HCT116 (cell line): ENCODE results near the gene CCDC63.

ENCODE experiments used
- CEBPB ChIP-seq: IDR thresholded peaks from 2 replicates; pipeline ENCODE4 v1.6.1; 2012; ENCODE audit warnings: low read depth
- EZH2 ChIP-seq: fragments of 200-600 bp; sonication (generic); IDR thresholded peaks from 2 replicates; pipeline ENCODE4 v1.6.1; 2017; ENCODE audit warnings: antibody characterized with exemption, mixed run types
- EZH2phosphoT487 ChIP-seq: fragments of 200-600 bp; IDR thresholded peaks from 2 replicates; pipeline ENCODE4 v1.6.1; 2018; ENCODE audit warnings: antibody characterized with exemption, borderline replicate concordance
- POLR2A ChIP-seq: IDR thresholded peaks from 2 replicates; pipeline ENCODE4 v1.7.0; 2011; ENCODE audit warnings: borderline replicate concordance; ENCODE audit not compliant: insufficient read depth, insufficient read length; ENCODE audit errors: extremely low read depth
- RAD21 ChIP-seq: IDR thresholded peaks from 2 replicates; pipeline ENCODE4 v1.6.1; 2012; ENCODE audit warnings: low read depth, mild to moderate bottlenecking
- YY1 ChIP-seq: IDR thresholded peaks from 2 replicates; pipeline ENCODE4 v1.6.1; 2011; ENCODE audit warnings: low read length, low read depth, moderate library complexity, mild to moderate bottlenecking; ENCODE audit not compliant: insufficient replicate concordance; ENCODE audit errors: extremely low read depth
- ZFX ChIP-seq: fragments of 450-650 bp; IDR thresholded peaks from 2 replicates; pipeline ENCODE4 v1.6.1; 2017
- TF ChIP-seq, protein P1 (sequence below): IDR thresholded peaks from 2 replicates; pipeline ENCODE4 v1.6.1; 2012
- TF ChIP-seq, protein P2 (sequence below): IDR thresholded peaks from 2 replicates; pipeline ENCODE4 v1.6.1; 2012; ENCODE audit warnings: low read depth
- TF ChIP-seq, protein P3 (sequence below), 3 experiments: fragments of 200-600 bp in 1 of 3; sonication (generic) in 1 of 3; IDR thresholded peaks in 2 of 3; conservative IDR thresholded peaks in 1 of 3; 2 replicates each; pipeline ENCODE4 v1.5.1; 2012 to 2017; ENCODE audit warnings: low read depth in 2 of 3, low read length in 2 of 3, antibody characterized with exemption in 1 of 3, borderline replicate concordance in 1 of 3, control low read depth in 1 of 3, mild to moderate bottlenecking in 1 of 3, mixed read lengths in 1 of 3, mixed run types in 1 of 3, moderate library complexity in 1 of 3; ENCODE audit not compliant: insufficient read depth in 1 of 3

DNA sequence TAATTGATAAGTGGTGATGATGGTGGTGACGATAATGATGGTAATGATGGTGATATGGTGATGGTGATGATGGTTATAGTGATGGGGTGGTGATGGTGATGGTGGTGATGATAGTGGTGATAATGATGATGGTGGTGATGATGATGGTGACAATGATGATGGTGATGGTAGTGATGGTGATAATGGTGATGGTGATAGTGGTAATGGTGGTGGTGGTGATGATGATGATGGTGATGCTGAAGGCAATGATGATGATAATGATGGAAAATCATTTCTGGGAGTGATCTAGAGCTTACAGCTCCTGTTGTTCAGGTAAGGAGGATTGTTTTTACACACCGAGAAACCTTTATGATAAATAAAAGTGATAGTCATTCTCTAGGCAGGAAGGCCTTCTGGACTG is 33.9 kb downstream of the CCDC63 start:
- TF ChIP-seq YY1 (no peak), CEBPB (no peak), ZFX (no peak), EZH2 (no peak), POLR2A (no peak), RAD21 (no peak), EZH2phosphoT487 (no peak)
- TF ChIP-seq, protein P1, sequence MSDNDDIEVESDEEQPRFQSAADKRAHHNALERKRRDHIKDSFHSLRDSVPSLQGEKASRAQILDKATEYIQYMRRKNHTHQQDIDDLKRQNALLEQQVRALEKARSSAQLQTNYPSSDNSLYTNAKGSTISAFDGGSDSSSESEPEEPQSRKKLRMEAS: no peak
- TF ChIP-seq, protein P2, sequence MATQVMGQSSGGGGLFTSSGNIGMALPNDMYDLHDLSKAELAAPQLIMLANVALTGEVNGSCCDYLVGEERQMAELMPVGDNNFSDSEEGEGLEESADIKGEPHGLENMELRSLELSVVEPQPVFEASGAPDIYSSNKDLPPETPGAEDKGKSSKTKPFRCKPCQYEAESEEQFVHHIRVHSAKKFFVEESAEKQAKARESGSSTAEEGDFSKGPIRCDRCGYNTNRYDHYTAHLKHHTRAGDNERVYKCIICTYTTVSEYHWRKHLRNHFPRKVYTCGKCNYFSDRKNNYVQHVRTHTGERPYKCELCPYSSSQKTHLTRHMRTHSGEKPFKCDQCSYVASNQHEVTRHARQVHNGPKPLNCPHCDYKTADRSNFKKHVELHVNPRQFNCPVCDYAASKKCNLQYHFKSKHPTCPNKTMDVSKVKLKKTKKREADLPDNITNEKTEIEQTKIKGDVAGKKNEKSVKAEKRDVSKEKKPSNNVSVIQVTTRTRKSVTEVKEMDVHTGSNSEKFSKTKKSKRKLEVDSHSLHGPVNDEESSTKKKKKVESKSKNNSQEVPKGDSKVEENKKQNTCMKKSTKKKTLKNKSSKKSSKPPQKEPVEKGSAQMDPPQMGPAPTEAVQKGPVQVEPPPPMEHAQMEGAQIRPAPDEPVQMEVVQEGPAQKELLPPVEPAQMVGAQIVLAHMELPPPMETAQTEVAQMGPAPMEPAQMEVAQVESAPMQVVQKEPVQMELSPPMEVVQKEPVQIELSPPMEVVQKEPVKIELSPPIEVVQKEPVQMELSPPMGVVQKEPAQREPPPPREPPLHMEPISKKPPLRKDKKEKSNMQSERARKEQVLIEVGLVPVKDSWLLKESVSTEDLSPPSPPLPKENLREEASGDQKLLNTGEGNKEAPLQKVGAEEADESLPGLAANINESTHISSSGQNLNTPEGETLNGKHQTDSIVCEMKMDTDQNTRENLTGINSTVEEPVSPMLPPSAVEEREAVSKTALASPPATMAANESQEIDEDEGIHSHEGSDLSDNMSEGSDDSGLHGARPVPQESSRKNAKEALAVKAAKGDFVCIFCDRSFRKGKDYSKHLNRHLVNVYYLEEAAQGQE: no peak
- TF ChIP-seq, protein P3, sequence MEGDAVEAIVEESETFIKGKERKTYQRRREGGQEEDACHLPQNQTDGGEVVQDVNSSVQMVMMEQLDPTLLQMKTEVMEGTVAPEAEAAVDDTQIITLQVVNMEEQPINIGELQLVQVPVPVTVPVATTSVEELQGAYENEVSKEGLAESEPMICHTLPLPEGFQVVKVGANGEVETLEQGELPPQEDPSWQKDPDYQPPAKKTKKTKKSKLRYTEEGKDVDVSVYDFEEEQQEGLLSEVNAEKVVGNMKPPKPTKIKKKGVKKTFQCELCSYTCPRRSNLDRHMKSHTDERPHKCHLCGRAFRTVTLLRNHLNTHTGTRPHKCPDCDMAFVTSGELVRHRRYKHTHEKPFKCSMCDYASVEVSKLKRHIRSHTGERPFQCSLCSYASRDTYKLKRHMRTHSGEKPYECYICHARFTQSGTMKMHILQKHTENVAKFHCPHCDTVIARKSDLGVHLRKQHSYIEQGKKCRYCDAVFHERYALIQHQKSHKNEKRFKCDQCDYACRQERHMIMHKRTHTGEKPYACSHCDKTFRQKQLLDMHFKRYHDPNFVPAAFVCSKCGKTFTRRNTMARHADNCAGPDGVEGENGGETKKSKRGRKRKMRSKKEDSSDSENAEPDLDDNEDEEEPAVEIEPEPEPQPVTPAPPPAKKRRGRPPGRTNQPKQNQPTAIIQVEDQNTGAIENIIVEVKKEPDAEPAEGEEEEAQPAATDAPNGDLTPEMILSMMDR (IDR thresholded peaks at IDR 0.05 in 2 of 3, conservative IDR thresholded peaks at IDR 0.05 in 1 of 3; ENCODE audit: borderline replicate concordance in 1 of 3, insufficient read depth in 1 of 3, low read depth in 2 of 3, low read length in 2 of 3): no peak
